HepG2 (cell line): ENCODE data around the gene FBXO9. TPM values are rescaled to one million over a fixed set of nuclear protein-coding genes. Genes with fewer than 3 reads are reported as not detected.
A peak's percentile ranks its signal among the peaks of the same experiment; 100 is the strongest.

ENCODE experiments used
- AFF4 ChIP-seq: sonication (generic); formaldehyde crosslinking; IDR thresholded peaks from 2 replicates; pipeline ENCODE4 v1.4.0; 2020; ENCODE audit warnings: missing genetic modification reagents
- CENPX ChIP-seq: sonication (generic); formaldehyde crosslinking; IDR thresholded peaks from 2 replicates; pipeline ENCODE4 v1.9.0; 2021; ENCODE audit warnings: mild to moderate bottlenecking, missing genetic modification reagents, moderate library complexity
- GPBP1L1 ChIP-seq: sonication (generic); formaldehyde crosslinking; IDR thresholded peaks from 2 replicates; pipeline ENCODE4 v1.5.0; 2020; ENCODE audit warnings: mild to moderate bottlenecking, missing genetic modification reagents
- HIC2 ChIP-seq: sonication (generic); formaldehyde crosslinking; IDR thresholded peaks from 2 replicates; pipeline ENCODE4 v1.9.0; 2022; ENCODE audit warnings: low read depth, missing genetic modification reagents
- HOXA5 ChIP-seq: sonication (generic); formaldehyde crosslinking; IDR thresholded peaks from 2 replicates; pipeline ENCODE4 v1.4.0; 2020; ENCODE audit warnings: missing genetic modification reagents
- HOXD1 ChIP-seq: sonication (generic); formaldehyde crosslinking; IDR thresholded peaks from 2 replicates; pipeline ENCODE4 v1.5.0; 2020; ENCODE audit warnings: missing genetic modification reagents
- PTBP1 ChIP-seq: fragments of 200-400 bp; formaldehyde crosslinking; IDR thresholded peaks from 2 replicates; pipeline ENCODE4 v1.6.1; 2018; ENCODE audit warnings: low read length, low read depth; ENCODE audit not compliant: poor library complexity, severe bottlenecking
- RORA ChIP-seq: sonication (generic); formaldehyde crosslinking; IDR thresholded peaks from 2 replicates; pipeline ENCODE4 v1.5.0; 2020; ENCODE audit warnings: mild to moderate bottlenecking, missing genetic modification reagents, moderate library complexity
- SOX13 ChIP-seq, 3 experiments: fragments of 450-650 bp in 1 of 3; sonication (generic) in 1 of 3; formaldehyde crosslinking in 1 of 3; IDR thresholded peaks in 2 of 3; conservative IDR thresholded peaks in 1 of 3; 2 replicates each; pipeline versions ENCODE4 v1.5.0 to v1.6.1; 2016 to 2020; ENCODE audit warnings: antibody characterized with exemption in 1 of 3, mild to moderate bottlenecking in 1 of 3, missing compliant biosample characterization in 1 of 3, missing genetic modification reagents in 1 of 3, moderate library complexity in 1 of 3
- ZBTB39 ChIP-seq: sonication (generic); formaldehyde crosslinking; IDR thresholded peaks from 2 replicates; pipeline ENCODE4 v1.5.0; 2020; ENCODE audit warnings: missing genetic modification reagents
- ZFP82 ChIP-seq: sonication (generic); formaldehyde crosslinking; IDR thresholded peaks from 2 replicates; pipeline ENCODE4 v1.5.1; 2020; ENCODE audit warnings: mild to moderate bottlenecking, missing genetic modification reagents, borderline replicate concordance
- ZNF225 ChIP-seq: sonication (generic); formaldehyde crosslinking; IDR thresholded peaks from 2 replicates; pipeline ENCODE4 v1.4.0; 2020; ENCODE audit warnings: mild to moderate bottlenecking, missing genetic modification reagents
- ZNF574 ChIP-seq: sonication (generic); formaldehyde crosslinking; IDR thresholded peaks from 2 replicates; pipeline ENCODE4 v1.4.0; 2020; ENCODE audit warnings: missing genetic modification reagents
- polyA plus RNA-seq, 8 experiments: library from polyadenylated mRNA; depleted of rRNA in 3 of 8; stranded (reverse) in 7 of 8; unstranded in 1 of 8; fragments of >200 nt; fragmentation: Illumina TruSeq in 4 of 8; extraction: Trizol in 4 of 8; gene quantifications; 2 replicates each; pipeline versions ENCODE4 v1.2.1 to v1.2.3, GENCODE V29; 2011 to 2016; ENCODE audit warnings: low read depth in 4 of 8, missing spikeins in 1 of 8, mixed read lengths in 1 of 8; ENCODE audit not compliant: insufficient read depth in 1 of 8
- total RNA-seq, 5 experiments: library from RNA; depleted of rRNA; stranded (reverse); fragments of >200 nt; fragmentation: Illumina TruSeq; extraction: Trizol; gene quantifications; 2 replicates each; pipeline ENCODE4 v1.2.3, GENCODE V29; 2016; ENCODE audit warnings: low read depth in 1 of 5

The FBXO9 gene
- total and polyA plus RNA-seq, 2 of the 13 experiments (the other 11 are each of a cell fraction or from before 2014, with no cell fraction given), result 64.3 to 98.4 TPM

- TF ChIP-seq RORA (CRISPR knock-in tag) (no peak), HOXA5 (0 out of 2 replicates have a peak, but pooled peaks have one; percentile 73), ZBTB39 (CRISPR knock-in tag) (no peak), SOX13 (IDR thresholded peaks at IDR 0.05) (no peak), SOX13 (CRISPR knock-in tag; conservative IDR thresholded peaks at IDR 0.05 in 1 of 2, IDR thresholded peaks at IDR 0.05 in 1 of 2) (peak in 1 of 2 experiments; percentile 2; a peak in 1 of 4 replicates), AFF4 (no peak), HOXD1 (no peak), HIC2 (0 out of 2 replicates have a peak, but pooled peaks have one; percentile 31), PTBP1 (no peak), ZNF574 (CRISPR knock-in tag) (no peak; the same call in 1 of the 2 replicates), CENPX (CRISPR knock-in tag) (no peak), ZNF225 (CRISPR knock-in tag) (peak; percentile 68; the same call in 1 of the 2 replicates), ZFP82 (CRISPR knock-in tag) (peak; percentile 90; the same call in 1 of the 2 replicates), GPBP1L1 (CRISPR knock-in tag) (no peak)
These were observed at the start of gene FBXO9 (continued) for GRCh38 chr6:53065266-53066076.
